Measurements from ENCODE around the gene KCNJ6.

Gene KCNJ6

GRCh38 chr21:37848721-37849490 lies 67.4 kb downstream of the KCNJ6 start:
- H3K4me3 ChIP-seq (replicated peaks in 1 of 2; ENCODE audit: low read depth in 2 of 2, low read length in 2 of 2): no peak overlapping the region
- no peak for TF ChIP-seq CTCF (IDR thresholded peaks at IDR 0.05; ENCODE audit: low read depth, low read length)
- DNase-seq (ENCODE audit: low read depth in 2 of 2): peak; percentile 38 to 49

- no peak overlapping the region for H3K4me3 ChIP-seq (replicated peaks in 1 of 2; ENCODE audit: low read depth in 2 of 2, low read length in 2 of 2)
- TF ChIP-seq CTCF (IDR thresholded peaks at IDR 0.05; ENCODE audit: low read depth, low read length): no peak
- DNase-seq (ENCODE audit: low read depth in 2 of 2): no peak
These were observed 70.7 kb downstream of the KCNJ6 start for GRCh38 chr21:37845535-37845934.

- H3K4me3 ChIP-seq (replicated peaks in 1 of 2; ENCODE audit: low read depth in 2 of 2, low read length in 2 of 2): no peak overlapping the region
- no peak for DNase-seq (ENCODE audit: low read depth in 2 of 2)
- TF ChIP-seq CTCF (IDR thresholded peaks at IDR 0.05; ENCODE audit: low read depth, low read length): no peak
These were observed 73.1 kb downstream of the KCNJ6 start for GRCh38 chr21:37843191-37843590.

- no peak for DNase-seq (ENCODE audit: low read depth in 2 of 2)
- TF ChIP-seq CTCF (IDR thresholded peaks at IDR 0.05; ENCODE audit: low read depth, low read length): no peak
These were observed 73.9 kb downstream of the KCNJ6 start for GRCh38 chr21:37842163-37842919.

GRCh38 chr21:37837381-37837780 lies 78.9 kb downstream of the KCNJ6 start:
- no peak for DNase-seq (ENCODE audit: low read depth in 2 of 2)
- no peak overlapping the region for H3K4me3 ChIP-seq (replicated peaks in 1 of 2; ENCODE audit: low read depth in 2 of 2, low read length in 2 of 2)
- no peak for TF ChIP-seq CTCF (IDR thresholded peaks at IDR 0.05; ENCODE audit: low read depth, low read length)

More at GRCh38 chr21:37842163-37842919, 73.9 kb downstream of the KCNJ6 start:
- no peak overlapping the region for H3K4me3 ChIP-seq (replicated peaks in 1 of 2; ENCODE audit: low read depth in 2 of 2, low read length in 2 of 2)

GRCh38 chr21:37835481-37835880 lies 80.8 kb downstream of the KCNJ6 start:
- no peak for TF ChIP-seq CTCF (IDR thresholded peaks at IDR 0.05; ENCODE audit: low read depth, low read length)
- no peak overlapping the region for H3K4me3 ChIP-seq (replicated peaks in 1 of 2; ENCODE audit: low read depth in 2 of 2, low read length in 2 of 2)
- no peak for DNase-seq (ENCODE audit: low read depth in 2 of 2)

All from cardiac fibroblast (primary cell).